ENCODE data around the gene S100B. TPM values are rescaled to one million over a fixed set of nuclear protein-coding genes. Genes with fewer than 3 reads are reported as not detected.

S100B gene
- total RNA-seq, 3 donors from 2014 or later = 25.6 to 242 (median 61.3) TPM

DNA sequence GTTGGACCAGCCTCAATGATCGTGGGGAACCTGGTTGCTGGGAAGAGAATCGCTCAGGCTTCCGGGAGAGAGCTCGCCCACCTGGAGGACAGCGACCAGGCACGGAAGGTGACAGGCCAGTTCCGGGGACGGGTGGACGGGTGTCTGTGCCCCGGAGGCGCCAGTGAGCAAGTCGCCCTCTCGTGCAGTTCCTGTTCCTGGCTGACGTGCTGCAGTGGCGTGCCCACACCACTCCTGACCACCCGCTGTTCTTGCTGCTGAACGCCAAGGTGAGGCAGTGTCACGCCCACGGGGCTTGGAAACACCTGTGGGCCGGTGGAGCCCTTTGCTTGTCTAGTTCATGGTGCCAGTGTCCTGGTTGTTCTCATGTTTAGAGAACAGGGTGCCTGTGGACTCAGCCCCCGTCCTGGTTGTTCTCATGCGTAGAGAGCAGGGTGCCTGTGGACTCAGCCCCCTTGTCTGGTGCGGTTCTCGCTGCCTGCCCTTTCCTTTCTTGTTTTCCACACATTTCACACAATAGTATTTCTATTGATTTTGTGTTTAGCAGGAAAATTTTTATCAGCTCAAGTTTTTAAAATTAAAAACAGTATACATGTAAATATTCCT is 53.1 kb downstream of the S100B start:
- DNase-seq (ENCODE audit: low spot score in 2 of 2) = peak in 1 of 2 donors; percentile 16
- Histone ChIP-seq H3K36me3 (no peaks in the 10 kb centered on the region), H3K4me3 (no peak overlapping the region), H3K27me3 (no peaks in the 10 kb centered on the region), H3K27ac (no peak overlapping the region), H3K4me1 (no peaks in the 10 kb centered on the region), H3K9me3 (no peaks in the 10 kb centered on the region)
- TF ChIP-seq, protein P1, sequence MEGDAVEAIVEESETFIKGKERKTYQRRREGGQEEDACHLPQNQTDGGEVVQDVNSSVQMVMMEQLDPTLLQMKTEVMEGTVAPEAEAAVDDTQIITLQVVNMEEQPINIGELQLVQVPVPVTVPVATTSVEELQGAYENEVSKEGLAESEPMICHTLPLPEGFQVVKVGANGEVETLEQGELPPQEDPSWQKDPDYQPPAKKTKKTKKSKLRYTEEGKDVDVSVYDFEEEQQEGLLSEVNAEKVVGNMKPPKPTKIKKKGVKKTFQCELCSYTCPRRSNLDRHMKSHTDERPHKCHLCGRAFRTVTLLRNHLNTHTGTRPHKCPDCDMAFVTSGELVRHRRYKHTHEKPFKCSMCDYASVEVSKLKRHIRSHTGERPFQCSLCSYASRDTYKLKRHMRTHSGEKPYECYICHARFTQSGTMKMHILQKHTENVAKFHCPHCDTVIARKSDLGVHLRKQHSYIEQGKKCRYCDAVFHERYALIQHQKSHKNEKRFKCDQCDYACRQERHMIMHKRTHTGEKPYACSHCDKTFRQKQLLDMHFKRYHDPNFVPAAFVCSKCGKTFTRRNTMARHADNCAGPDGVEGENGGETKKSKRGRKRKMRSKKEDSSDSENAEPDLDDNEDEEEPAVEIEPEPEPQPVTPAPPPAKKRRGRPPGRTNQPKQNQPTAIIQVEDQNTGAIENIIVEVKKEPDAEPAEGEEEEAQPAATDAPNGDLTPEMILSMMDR (IDR thresholded peaks at IDR 0.05) = no peak
- TF ChIP-seq POLR2AphosphoS5 (IDR thresholded peaks at IDR 0.05) (no peak), POLR2A (IDR thresholded peaks at IDR 0.05) (no peak)
- intact Hi-C loops (cut with DNase I; ENCODE audit: low total_unique reads) = no loop called here

DNA sequence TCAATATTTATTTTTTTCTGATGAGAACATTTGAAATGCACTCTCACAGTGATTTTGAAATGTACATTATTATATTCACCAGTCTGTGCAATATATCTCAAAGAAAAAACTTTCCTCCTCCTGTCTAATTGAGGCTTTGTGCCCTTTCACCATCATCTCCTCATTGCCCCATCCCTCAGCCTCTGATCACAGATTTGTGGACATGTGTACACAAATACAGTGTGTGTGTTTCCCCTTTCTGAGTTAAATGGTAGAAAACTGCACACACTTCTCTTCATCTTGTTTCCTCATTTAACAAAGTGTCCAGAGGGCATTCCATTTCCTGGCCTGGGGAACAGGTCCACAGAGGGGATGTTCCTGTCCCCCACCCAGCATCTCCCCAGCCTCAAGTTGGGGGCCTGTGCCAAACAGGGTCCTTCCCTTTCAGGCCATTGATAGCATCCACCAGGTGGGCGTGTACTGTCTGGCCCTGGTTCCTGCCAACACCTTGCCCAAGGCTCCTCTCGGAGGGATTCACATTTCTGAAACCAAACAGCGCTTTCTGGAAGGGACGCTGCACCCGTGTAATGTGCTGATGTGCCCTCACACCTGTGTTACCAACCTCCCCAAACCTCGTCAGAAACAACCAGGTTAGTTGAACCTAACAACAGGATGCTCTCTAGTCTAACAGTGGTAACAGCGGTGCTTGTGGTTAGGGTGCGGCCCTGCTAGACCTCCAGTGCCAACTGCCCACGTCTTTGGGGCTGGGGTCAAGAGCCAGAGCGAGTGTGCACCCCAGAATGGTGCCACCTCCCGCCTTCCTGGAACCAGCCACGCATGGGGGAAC is 54.6 kb downstream of the S100B start:
- Histone ChIP-seq H3K36me3 (no peaks in the 10 kb centered on the region), H3K27me3 (no peaks in the 10 kb centered on the region), H3K27ac (no peak overlapping the region), H3K4me3 (no peak overlapping the region), H3K4me1 (no peaks in the 10 kb centered on the region), H3K9me3 (no peaks in the 10 kb centered on the region)
- intact Hi-C loops (cut with DNase I; ENCODE audit: low total_unique reads) = no loop called here
- DNase-seq (ENCODE audit: low spot score in 2 of 2) = peak in 1 of 2 donors; percentile 17
- TF ChIP-seq POLR2A (IDR thresholded peaks at IDR 0.05) (no peak), POLR2AphosphoS5 (IDR thresholded peaks at IDR 0.05) (no peak)
- TF ChIP-seq, protein P1 (IDR thresholded peaks at IDR 0.05) = no peak

DNA sequence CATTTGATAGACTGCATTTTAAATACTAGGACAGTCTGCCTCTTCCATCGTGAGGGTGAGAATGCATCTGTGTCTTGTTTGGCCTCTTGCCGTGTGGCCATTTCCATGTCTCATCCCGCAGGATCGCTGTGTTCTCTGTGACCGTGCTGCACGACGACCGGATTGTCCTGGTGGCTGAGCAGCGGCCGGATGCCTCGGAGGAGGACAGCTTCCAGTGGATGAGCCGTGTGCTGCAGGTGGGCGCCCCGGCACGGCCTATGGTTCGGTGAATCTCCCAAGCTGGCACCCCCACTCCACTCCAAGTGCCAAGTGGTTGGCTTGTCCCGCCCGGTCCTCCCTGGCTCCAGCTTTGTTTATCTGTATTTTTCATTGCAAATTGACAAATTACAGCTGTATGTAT is 55.2 kb downstream of the S100B start:
- Histone ChIP-seq H3K36me3 (no peaks in the 10 kb centered on the region), H3K4me1 (no peaks in the 10 kb centered on the region), H3K27me3 (no peaks in the 10 kb centered on the region), H3K9me3 (no peaks in the 10 kb centered on the region), H3K4me3 (no peak overlapping the region), H3K27ac (no peak overlapping the region)
- DNase-seq (ENCODE audit: low spot score in 2 of 2) = peak in 1 of 2 donors; percentile 3
- no peak for TF ChIP-seq POLR2A (IDR thresholded peaks at IDR 0.05)
- TF ChIP-seq, protein P1 (IDR thresholded peaks at IDR 0.05) = no peak
- TF ChIP-seq POLR2AphosphoS5 (IDR thresholded peaks at IDR 0.05) = no peak
- intact Hi-C loops (cut with DNase I; ENCODE audit: low total_unique reads) = no loop called here

Other genes with a start within 250 kb of the S100B start
- 10 to 100 TPM; 32.6 to 43.9 (median 42.0) TPM for gene DIP2A, start 146.2 kb downstream of the S100B start, total RNA-seq
- 100 to 1,000 TPM in 2 of 3 donors, 10 to 100 TPM in 1; 92.1 to 145 (median 130) TPM for gene PRMT2, start 30.6 kb upstream of the S100B start, total RNA-seq

Measured in breast epithelium (tissue), 4 donors.